Spleen (tissue), 7 donors: ENCODE data around the gene SLC10A3.
"Not testable (repeated sequence)": the region's sequence is repeated elsewhere in the genome, so short reads cannot be mapped to it uniquely, and the experiment has no call there.

Experiments
- CTCF ChIP-seq, 11 experiments: fragments of 200-600 bp in 7 of 11; fragments of 450-650 bp in 4 of 11; sonication (generic) in 4 of 11; IDR thresholded peaks in 8 of 11; conservative IDR thresholded peaks in 3 of 11; 1 replicate in 7 of 11; 2 replicates in 4 of 11; pipeline versions ENCODE4 v1.4.0 to v1.8.0; 2016 to 2021; ENCODE audit warnings: antibody characterized with exemption in 11 of 11, inconsistent platforms in 4 of 11, mild to moderate bottlenecking in 1 of 11
- POLR2A ChIP-seq, 3 donors: fragments of 450-650 bp; IDR thresholded peaks; one replicate each; pipeline ENCODE4 v1.5.1; 2017; ENCODE audit warnings: antibody characterized with exemption in 3 of 3, mild to moderate bottlenecking in 1 of 3
- donor health status: DM: no; HTN: no; CAD: no; lungs with moderate emphysema.
- donor health status: DM: no; HTN: no; CAD: no.
- donor health status: DM: no; HTN: no; CAD: no.

GRCh38 chrX:154496591-154497137 is 6.2 kb upstream of the SLC10A3 start:
- not testable (repeated sequence) for TF ChIP-seq CTCF (IDR thresholded peaks at IDR 0.05 in 8 of 11, conservative IDR thresholded peaks at IDR 0.05 in 3 of 11); POLR2A (IDR thresholded peaks at IDR 0.05)
